ENCODE measurements around the gene SMIM43.

SMIM43 gene

GRCh38 chr4:121790976-121791375, 26.0 kb upstream of the SMIM43 start:
- Histone ChIP-seq H3K4me3 (no peak overlapping the region), H3K36me3 (replicated peaks) (no peaks in the 10 kb centered on the region), H3K27me3 (ENCODE audit: low read depth) (no peaks in the 10 kb centered on the region), H3K9me3 (no peaks in the 10 kb centered on the region), H3K4me1 (peaks cover 12% of the 10 kb centered on the region)
- no peak for DNase-seq (ENCODE audit: low spot score in 2 of 2)
- in situ Hi-C loops (cut with MboI; ENCODE audit: low sequenced_read_pairs) = no loop called here

- Histone ChIP-seq H3K36me3 (replicated peaks) (no peaks in the 10 kb centered on the region), H3K27me3 (ENCODE audit: low read depth) (no peaks in the 10 kb centered on the region), H3K9me3 (no peaks in the 10 kb centered on the region), H3K4me1 (peaks cover 4% of the 10 kb centered on the region; the same call in 1 of the 2 replicates), H3K4me3 (no peak overlapping the region)
- in situ Hi-C loops (cut with MboI; ENCODE audit: low sequenced_read_pairs) = no loop called here
- no peak for DNase-seq (ENCODE audit: low spot score in 2 of 2)
Observed at GRCh38 chr4:121789960-121790829, 25.2 kb upstream of the SMIM43 start.

- in situ Hi-C loops (cut with MboI; ENCODE audit: low sequenced_read_pairs) = no loop called here
- Histone ChIP-seq H3K36me3 (replicated peaks) (no peaks in the 10 kb centered on the region), H3K4me1 (peaks cover 6% of the 10 kb centered on the region), H3K27me3 (ENCODE audit: low read depth) (no peaks in the 10 kb centered on the region), H3K9me3 (no peaks in the 10 kb centered on the region), H3K4me3 (no peak overlapping the region)
- DNase-seq (ENCODE audit: low spot score in 2 of 2) = no peak
Observed at GRCh38 chr4:121789455-121789854, 24.5 kb upstream of the SMIM43 start.

GRCh38 chr4:121788896-121789295, 23.9 kb upstream of the SMIM43 start:
- no peak overlapping the region for H3K4me3 ChIP-seq
- DNase-seq (ENCODE audit: low spot score in 2 of 2) = no peak
- H3K9me3 ChIP-seq = no peaks in the 10 kb centered on the region
- peaks cover 9% of the 10 kb centered on the region for H3K4me1 ChIP-seq
- no peaks in the 10 kb centered on the region for H3K36me3 ChIP-seq (replicated peaks)
- H3K27me3 ChIP-seq (ENCODE audit: low read depth) = no peaks in the 10 kb centered on the region
- in situ Hi-C loops (cut with MboI; ENCODE audit: low sequenced_read_pairs) = no loop called here

- peaks cover 9% of the 10 kb centered on the region for H3K4me1 ChIP-seq
- in situ Hi-C loops (cut with MboI; ENCODE audit: low sequenced_read_pairs) = no loop called here
- no peaks in the 10 kb centered on the region for H3K36me3 ChIP-seq (replicated peaks)
Observed at GRCh38 chr4:121786221-121786620, 21.3 kb upstream of the SMIM43 start.

GRCh38 chr4:121785479-121785878, 20.5 kb upstream of the SMIM43 start:
- peaks cover 9% of the 10 kb centered on the region for H3K4me1 ChIP-seq
- in situ Hi-C loops (cut with MboI; ENCODE audit: low sequenced_read_pairs) = no loop called here
- DNase-seq (ENCODE audit: low spot score in 2 of 2) = no peak

More at GRCh38 chr4:121786221-121786620, 21.3 kb upstream of the SMIM43 start:
- H3K27me3 ChIP-seq (ENCODE audit: low read depth) = no peaks in the 10 kb centered on the region
- H3K4me3 ChIP-seq = no peak overlapping the region
- no peak for DNase-seq (ENCODE audit: low spot score in 2 of 2)
- H3K9me3 ChIP-seq = no peaks in the 10 kb centered on the region

GRCh38 chr4:121784975-121785374, 20.0 kb upstream of the SMIM43 start:
- no peaks in the 10 kb centered on the region for H3K9me3 ChIP-seq
- no peak overlapping the region for H3K4me3 ChIP-seq
- H3K36me3 ChIP-seq (replicated peaks) = no peaks in the 10 kb centered on the region
- peaks cover 9% of the 10 kb centered on the region for H3K4me1 ChIP-seq
- peak in 1 of 2 experiments; percentile 29 for DNase-seq (ENCODE audit: low spot score in 2 of 2)
- in situ Hi-C loops (cut with MboI; ENCODE audit: low sequenced_read_pairs) = no loop called here
- no peaks in the 10 kb centered on the region for H3K27me3 ChIP-seq (ENCODE audit: low read depth)

More at GRCh38 chr4:121785479-121785878, 20.5 kb upstream of the SMIM43 start:
- Histone ChIP-seq H3K27me3 (ENCODE audit: low read depth) (no peaks in the 10 kb centered on the region), H3K4me3 (no peak overlapping the region), H3K9me3 (no peaks in the 10 kb centered on the region), H3K36me3 (replicated peaks) (no peaks in the 10 kb centered on the region)

- no peaks in the 10 kb centered on the region for H3K36me3 ChIP-seq (replicated peaks)
- in situ Hi-C loops (cut with MboI; ENCODE audit: low sequenced_read_pairs) = no loop called here
- H3K27me3 ChIP-seq (ENCODE audit: low read depth) = no peaks in the 10 kb centered on the region
- H3K4me3 ChIP-seq = no peak overlapping the region
- peaks cover 14% of the 10 kb centered on the region for H3K4me1 ChIP-seq
- H3K9me3 ChIP-seq = no peaks in the 10 kb centered on the region
- no peak for DNase-seq (ENCODE audit: low spot score in 2 of 2)
Observed at GRCh38 chr4:121784401-121784800, 19.4 kb upstream of the SMIM43 start.

- Histone ChIP-seq H3K4me3 (no peak overlapping the region), H3K36me3 (replicated peaks) (no peaks in the 10 kb centered on the region), H3K9me3 (no peaks in the 10 kb centered on the region), H3K4me1 (peaks cover 23% of the 10 kb centered on the region), H3K27me3 (ENCODE audit: low read depth) (no peaks in the 10 kb centered on the region)
- DNase-seq (ENCODE audit: low spot score in 2 of 2) = no peak
- in situ Hi-C loops (cut with MboI; ENCODE audit: low sequenced_read_pairs) = no loop called here
Observed at GRCh38 chr4:121783210-121783609, 18.2 kb upstream of the SMIM43 start.

- no peaks in the 10 kb centered on the region for H3K27me3 ChIP-seq (ENCODE audit: low read depth)
- H3K36me3 ChIP-seq (replicated peaks) = no peaks in the 10 kb centered on the region
- H3K9me3 ChIP-seq = no peaks in the 10 kb centered on the region
- in situ Hi-C loops (cut with MboI; ENCODE audit: low sequenced_read_pairs) = no loop called here
- H3K4me3 ChIP-seq = no peak overlapping the region
- H3K4me1 ChIP-seq = peaks cover 26% of the 10 kb centered on the region
- peak; percentile 69 to 96 for DNase-seq (ENCODE audit: low spot score in 2 of 2)
Observed at GRCh38 chr4:121778991-121779628, 14.1 kb upstream of the SMIM43 start.

- Histone ChIP-seq H3K9me3 (no peaks in the 10 kb centered on the region), H3K36me3 (replicated peaks) (no peaks in the 10 kb centered on the region), H3K27me3 (ENCODE audit: low read depth) (no peaks in the 10 kb centered on the region), H3K4me1 (peaks cover 27% of the 10 kb centered on the region), H3K4me3 (no peak overlapping the region)
- no peak for DNase-seq (ENCODE audit: low spot score in 2 of 2)
- in situ Hi-C loops (cut with MboI; ENCODE audit: low sequenced_read_pairs) = no loop called here
Observed at GRCh38 chr4:121777625-121778024, 12.7 kb upstream of the SMIM43 start.

GRCh38 chr4:121776610-121777401, 11.8 kb upstream of the SMIM43 start:
- no peak overlapping the region for H3K4me3 ChIP-seq
- H3K36me3 ChIP-seq (replicated peaks) = no peaks in the 10 kb centered on the region
- H3K9me3 ChIP-seq = no peaks in the 10 kb centered on the region
- no peak for DNase-seq (ENCODE audit: low spot score in 2 of 2)
- no peaks in the 10 kb centered on the region for H3K27me3 ChIP-seq (ENCODE audit: low read depth)
- H3K4me1 ChIP-seq = peaks cover 27% of the 10 kb centered on the region
- in situ Hi-C loops (cut with MboI; ENCODE audit: low sequenced_read_pairs) = no loop called here

GRCh38 chr4:121773883-121774282, 8.9 kb upstream of the SMIM43 start:
- H3K9me3 ChIP-seq = no peaks in the 10 kb centered on the region
- in situ Hi-C loops (cut with MboI; ENCODE audit: low sequenced_read_pairs) = no loop called here
- no peak overlapping the region for H3K4me3 ChIP-seq
- no peak for DNase-seq (ENCODE audit: low spot score in 2 of 2)
- no peaks in the 10 kb centered on the region for H3K27me3 ChIP-seq (ENCODE audit: low read depth)
- H3K36me3 ChIP-seq (replicated peaks) = no peaks in the 10 kb centered on the region
- peaks cover 19% of the 10 kb centered on the region for H3K4me1 ChIP-seq
